GM21619 (cell line): ENCODE results near the gene IL10RB.

Source experiments
- ATAC-seq: cut with Tn5 transposase; IDR thresholded peaks from one replicate; pipeline ENCODE4 v1.9.1; 2021; ENCODE audit not compliant: unreplicated experiment

Gene IL10RB

DNA sequence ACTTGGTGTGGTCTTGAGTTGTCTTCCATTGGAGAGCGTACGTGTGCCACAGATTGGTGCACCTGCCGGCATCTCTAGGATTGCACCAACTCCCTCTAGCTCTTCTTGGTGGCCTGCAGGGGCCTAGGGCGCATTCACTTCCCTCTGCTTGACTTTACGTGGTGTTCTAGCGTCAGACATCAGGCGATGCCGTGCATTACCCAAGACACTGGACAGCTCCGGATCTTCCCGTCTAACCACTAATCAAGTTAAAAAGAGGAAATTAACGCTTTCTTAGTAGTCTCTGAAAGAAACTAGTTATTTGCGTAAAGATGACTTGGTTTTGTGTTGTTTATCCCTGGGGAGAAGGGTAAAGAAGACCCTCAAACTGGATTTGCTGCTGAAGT lies 510 bp upstream of the IL10RB start:
- peak; percentile 21 for ATAC-seq

- ATAC-seq: no peak
Measured at GRCh38 chr21:33266789-33267135, 595 bp downstream of the IL10RB start.

DNA sequence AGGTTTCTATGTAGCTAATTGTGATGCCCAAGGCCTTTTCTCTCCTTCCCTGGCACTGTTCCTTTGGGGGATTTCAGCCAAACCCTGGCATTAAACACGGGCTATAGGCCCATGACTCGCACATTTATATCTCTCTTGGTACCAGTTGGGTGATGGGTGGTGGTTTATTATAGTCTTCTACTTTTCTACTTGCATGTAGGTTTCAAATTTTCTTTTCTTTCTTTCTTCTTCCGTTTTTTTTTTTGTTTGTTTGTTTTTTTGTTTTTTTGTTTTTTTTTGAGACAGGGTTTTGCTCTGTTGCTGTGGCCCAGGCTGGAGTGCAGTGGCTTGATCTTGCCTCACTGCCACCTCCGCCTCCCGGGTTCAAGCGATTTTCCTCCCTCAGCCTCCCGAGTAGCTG lies 1.1 kb downstream of the IL10RB start:
- no peak for ATAC-seq

DNA sequence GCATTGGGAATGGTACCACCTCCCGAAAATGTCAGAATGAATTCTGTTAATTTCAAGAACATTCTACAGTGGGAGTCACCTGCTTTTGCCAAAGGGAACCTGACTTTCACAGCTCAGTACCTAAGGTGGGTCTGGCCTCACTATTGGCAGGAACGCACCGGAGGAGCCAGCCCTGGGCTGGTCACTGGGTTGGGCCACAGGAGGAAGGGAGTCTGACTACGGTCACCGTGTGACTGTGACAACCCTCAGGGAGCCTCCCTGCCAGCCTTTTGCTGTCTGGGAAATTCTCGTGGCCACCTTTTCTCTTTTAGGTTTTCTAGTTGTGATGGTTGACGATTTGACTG lies 2.2 kb downstream of the IL10RB start:
- peak; percentile 10 for ATAC-seq

- ATAC-seq: peak; percentile 58
Measured at GRCh38 chr21:33268737-33269441, 2.7 kb downstream of the IL10RB start.

DNA sequence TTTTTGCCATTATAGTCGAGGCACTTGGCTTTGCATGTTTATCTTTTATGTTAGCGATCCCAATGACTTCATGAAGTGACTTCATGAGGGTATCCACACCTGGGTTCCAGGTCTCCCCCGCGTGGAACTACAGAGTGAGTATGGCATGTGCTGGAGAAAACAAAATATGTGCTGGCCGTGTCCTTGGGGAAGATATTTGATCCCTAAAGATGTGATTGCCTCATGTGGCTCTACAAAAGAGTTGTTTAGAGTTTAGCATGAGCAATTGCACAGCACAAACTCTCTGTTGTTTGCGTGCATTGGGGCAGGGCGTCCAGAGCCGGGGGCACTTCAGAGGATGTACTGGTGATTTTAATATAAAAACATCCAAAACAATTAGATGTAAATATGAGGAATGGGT lies 4.8 kb downstream of the IL10RB start:
- ATAC-seq: no peak

DNA sequence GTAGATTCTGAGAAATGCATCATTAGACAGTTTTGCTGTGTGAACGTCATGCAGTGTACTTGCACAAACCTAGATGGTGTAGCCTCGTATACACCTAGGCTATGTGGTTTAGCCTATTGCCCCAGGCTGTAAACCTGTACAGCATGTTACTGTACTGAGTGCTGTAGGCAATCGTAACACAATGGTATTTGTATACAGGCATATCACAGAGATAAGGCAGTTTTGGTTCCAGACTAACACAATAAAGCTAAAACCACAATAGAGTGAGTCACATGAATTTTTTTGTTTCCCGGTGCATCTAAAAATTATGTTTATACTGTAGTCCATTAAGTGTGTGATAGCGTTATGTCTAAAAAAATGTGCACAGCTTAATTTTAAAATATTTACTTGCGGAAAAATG lies 6.9 kb downstream of the IL10RB start:
- ATAC-seq: no peak

GRCh38 chr21:33278721-33279120 lies 12.6 kb downstream of the IL10RB start:
- ATAC-seq: no peak

DNA sequence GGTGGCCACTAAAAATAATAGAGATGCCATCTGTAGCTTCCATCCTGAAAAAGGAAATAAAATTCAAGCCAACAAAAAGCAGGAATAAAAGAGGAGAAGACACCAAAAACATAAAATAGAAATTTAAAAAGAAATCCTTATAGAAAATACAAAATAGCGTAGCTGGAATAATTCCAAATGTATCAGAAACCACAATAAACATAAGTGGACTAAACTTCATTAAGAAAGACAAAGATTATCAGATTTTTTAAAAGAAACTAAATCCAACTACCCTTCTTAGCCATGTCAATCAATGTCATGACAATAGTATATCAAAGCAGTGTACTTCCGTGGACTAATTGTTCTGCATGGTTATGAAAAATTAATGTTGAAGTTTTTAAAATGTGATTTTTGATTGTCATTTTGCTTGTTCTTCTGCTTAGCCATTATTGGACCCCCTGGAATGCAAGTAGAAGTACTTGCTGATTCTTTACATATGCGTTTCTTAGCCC lies 13.2 kb downstream of the IL10RB start:
- no peak for ATAC-seq

DNA sequence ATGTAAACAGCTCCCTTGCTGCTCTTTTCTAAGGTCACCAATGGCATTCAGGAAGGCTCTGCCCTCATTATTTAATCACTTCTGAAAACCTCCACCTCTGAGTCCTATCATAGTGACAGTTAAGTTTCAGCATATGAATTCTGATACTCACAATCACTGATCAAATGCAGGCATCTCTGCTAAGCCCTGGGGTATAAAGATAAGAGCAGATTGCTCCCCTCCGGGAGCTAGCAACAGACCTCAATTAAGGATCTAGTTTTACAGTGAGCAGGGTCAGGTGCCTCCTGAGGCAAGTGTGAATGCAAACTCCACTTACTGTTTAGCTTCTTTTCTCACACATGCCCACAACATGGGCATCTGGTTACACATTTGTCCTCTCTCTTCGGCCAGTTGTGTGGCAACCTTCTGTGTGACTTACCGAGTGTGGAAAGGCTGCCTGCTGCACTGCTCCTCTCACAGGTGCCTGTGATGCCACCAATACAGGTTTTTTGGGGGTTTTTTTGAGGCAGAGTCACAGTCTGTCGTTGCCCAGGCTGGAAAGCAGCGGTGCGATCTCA lies 15.0 kb downstream of the IL10RB start:
- no peak for ATAC-seq

DNA sequence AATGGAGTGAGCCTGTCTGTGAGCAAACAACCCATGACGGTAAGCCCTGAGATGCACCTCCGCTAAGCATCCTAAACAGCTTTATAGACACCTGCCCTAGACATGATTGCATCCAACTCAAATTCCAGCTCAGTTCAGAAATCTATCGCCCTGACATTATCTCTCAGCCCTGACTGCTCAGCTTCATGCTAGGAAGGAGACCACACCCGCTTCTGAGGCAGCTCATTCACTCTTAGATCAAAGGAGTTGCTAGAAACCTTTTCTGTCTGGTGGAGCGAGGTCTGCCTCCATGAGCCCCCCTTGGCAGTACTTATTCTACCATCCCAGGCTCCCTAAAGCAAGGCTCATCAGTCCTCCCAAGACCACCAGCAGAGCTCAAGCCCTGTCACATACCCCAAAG lies 17.0 kb downstream of the IL10RB start:
- ATAC-seq: no peak

DNA sequence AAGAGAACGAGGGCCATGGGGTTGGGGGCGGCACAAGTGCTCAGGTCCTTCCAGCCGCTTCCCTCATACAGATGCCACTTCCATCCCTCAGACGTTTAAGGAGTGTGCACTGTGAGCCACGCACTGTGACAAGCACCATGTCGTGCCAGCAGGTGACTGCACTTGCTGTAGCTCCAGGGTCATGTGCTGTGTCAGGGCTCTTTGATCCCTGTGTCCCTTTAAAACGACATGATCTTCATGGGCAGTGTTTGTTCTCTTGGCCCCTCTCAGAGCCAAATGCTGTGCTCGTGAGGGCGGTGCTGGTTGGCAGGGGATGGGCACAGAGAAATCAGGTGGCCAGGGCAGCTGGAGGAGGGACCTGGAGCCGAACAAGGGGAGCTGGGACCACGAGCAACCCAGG lies 19.9 kb downstream of the IL10RB start:
- ATAC-seq: no peak

- ATAC-seq: no peak
Measured at GRCh38 chr21:33286600-33287456, 20.7 kb downstream of the IL10RB start.

GRCh38 chr21:33289199-33289819 lies 23.1 kb downstream of the IL10RB start:
- ATAC-seq: no peak

DNA sequence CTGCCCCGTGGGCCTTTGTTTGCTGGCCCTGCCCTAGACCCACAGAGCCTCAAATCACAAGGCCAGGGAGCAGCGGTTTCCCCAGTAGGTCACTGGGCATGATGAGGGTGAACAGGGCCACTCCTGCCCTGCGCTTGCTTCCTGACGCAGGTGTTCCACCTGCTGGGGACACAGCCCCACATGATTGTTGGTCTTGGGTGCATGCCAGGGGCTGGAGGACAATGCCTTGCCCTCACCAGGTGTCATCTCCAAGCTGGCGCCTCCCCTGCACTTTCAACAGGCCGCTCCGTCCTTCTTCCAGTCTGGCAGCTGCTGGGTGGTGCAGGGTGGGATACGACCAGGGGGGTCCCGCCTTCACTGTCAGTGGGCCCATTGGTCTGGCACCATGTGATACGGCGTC lies 24.3 kb downstream of the IL10RB start:
- ATAC-seq: no peak

DNA sequence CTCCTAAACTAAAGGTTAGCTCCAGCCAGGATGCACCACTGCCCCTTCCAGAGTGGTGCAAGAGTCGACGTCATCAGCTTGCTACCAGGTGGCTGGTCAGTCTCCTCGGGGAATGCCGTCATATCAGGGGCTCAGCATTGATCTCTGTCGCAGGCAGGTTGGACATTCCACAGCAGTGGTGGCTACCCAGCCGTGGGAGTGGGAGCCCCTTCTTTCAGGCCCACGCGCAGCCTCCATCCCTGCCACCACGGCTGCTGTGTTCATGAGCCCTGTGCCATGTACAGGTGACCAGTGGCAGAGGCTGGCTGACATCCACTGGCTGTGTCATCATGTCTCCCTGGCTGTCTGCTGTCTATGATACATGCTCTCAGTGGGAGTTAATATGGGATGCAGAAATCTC lies 25.5 kb downstream of the IL10RB start:
- ATAC-seq: no peak

DNA sequence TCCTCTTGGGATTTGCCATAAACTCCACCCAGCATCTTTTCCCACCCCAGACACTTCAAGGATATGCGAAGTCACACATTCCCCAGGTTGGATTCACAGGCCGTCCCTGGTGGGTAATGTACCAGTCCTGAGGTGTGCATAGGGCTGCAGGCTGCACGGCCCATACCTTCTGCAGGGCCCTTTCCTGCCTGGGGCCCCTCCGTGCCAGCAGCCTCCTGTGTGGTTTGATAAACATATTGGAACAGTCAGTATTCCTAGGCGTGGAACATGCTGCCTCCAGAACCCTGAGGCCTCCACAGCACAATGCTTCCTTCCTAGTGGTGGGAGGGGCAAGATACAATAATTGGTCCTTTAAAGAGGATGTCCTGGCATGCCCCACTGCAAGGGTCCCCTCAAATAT lies 26.6 kb downstream of the IL10RB start:
- no peak for ATAC-seq

DNA sequence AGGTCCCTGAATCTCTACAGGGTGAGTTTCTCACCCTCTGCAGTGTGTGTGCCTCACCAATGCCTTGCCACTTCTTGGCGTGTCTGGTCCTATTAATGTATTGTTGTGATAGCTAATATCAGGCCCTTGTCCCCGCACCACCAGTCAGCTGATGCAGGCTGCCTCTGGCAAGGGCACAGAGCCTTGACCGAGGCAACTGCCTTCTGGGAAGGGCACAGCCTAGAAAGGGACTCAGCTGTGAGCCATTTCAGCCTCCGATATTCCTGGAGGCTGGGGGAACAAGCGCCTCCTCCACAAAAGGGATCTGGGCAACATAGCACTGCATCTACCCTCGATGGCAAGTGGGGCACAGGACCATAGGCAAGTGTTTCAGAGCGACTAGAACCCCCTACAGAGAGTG lies 27.0 kb downstream of the IL10RB start:
- ATAC-seq: no peak

GRCh38 chr21:33293811-33294216 lies 27.6 kb downstream of the IL10RB start:
- no peak for ATAC-seq

- ATAC-seq: no peak
Measured at GRCh38 chr21:33296156-33296555, 30.0 kb downstream of the IL10RB start.

- ATAC-seq: peak; percentile 71
Measured at GRCh38 chr21:33299181-33299752, 33.1 kb downstream of the IL10RB start.
